VCaP (cell line): ENCODE results near the gene PSMD8.

Source experiments
- H3K27ac ChIP-seq: fragments of 450-650 bp; 2 replicates; pipeline ENCODE4 v1.5.1; 2017
- TF ChIP-seq, protein P1 (sequence below): fragments of 450-650 bp; conservative IDR thresholded peaks from 2 replicates; pipeline ENCODE4 v1.5.1; 2017; ENCODE audit warnings: mild to moderate bottlenecking, moderate library complexity

Gene PSMD8

DNA sequence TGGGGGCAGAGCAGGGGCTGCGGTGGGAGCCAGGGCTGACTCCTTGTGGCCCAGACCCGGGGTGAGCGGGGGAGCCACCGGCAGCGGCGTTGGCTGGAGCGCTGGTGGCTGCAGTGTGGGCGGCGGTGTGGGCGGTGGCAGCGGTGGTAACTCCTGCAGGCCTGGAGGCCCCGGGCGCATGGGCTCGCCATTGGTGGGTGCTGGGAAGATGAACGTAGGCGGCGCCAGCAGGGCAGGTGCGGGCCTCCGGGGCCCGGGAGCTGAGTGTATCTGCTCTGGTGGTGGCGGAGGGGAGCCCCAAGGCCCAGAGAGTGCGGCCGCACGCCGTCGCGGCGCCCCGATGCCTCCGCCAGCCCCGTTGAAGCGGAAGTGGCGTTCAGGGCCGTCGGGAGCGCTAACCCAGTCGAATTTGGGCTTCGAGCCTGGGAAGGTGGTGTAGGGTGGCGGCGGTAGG lies 11.5 kb downstream of the PSMD8 start:
- no peak overlapping the region for H3K27ac ChIP-seq
- TF ChIP-seq, protein P1, sequence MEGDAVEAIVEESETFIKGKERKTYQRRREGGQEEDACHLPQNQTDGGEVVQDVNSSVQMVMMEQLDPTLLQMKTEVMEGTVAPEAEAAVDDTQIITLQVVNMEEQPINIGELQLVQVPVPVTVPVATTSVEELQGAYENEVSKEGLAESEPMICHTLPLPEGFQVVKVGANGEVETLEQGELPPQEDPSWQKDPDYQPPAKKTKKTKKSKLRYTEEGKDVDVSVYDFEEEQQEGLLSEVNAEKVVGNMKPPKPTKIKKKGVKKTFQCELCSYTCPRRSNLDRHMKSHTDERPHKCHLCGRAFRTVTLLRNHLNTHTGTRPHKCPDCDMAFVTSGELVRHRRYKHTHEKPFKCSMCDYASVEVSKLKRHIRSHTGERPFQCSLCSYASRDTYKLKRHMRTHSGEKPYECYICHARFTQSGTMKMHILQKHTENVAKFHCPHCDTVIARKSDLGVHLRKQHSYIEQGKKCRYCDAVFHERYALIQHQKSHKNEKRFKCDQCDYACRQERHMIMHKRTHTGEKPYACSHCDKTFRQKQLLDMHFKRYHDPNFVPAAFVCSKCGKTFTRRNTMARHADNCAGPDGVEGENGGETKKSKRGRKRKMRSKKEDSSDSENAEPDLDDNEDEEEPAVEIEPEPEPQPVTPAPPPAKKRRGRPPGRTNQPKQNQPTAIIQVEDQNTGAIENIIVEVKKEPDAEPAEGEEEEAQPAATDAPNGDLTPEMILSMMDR = no peak

DNA sequence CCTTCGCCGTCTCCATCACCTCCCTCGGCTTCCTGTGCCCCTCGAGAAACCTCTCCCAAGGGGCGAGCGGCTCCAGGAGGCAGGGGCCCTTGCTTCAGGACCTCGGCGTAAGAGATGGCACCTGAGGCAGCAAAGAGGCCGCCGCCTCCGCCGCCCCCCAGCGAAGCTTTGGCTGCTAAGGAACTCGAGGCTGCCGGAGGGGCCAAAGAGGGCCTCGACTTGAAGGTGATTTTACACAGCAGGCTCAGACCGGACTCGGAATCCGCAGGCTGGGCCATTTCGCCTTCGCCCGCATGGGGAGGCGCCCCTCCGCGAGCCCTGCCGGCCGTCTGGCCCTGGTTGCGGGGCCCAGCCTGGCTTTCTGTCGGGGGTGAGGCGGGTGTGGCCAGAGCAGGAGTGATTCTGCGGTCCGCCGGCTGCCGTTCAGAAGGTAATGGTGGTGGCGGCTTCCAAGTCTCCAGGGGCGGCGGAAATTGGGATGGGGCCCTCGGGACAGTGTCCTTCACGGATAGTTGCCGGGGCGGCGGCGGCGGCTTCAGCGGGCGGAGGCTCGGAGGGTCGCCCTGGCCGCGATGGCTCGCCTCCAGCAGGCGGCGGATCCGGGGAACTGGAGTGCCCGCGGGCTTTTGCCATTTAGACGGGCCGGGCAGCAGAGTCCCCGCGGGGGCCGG lies 12.1 kb downstream of the PSMD8 start:
- TF ChIP-seq, protein P1 = no peak
- no peak overlapping the region; the same call in 1 of the 2 replicates for H3K27ac ChIP-seq

DNA sequence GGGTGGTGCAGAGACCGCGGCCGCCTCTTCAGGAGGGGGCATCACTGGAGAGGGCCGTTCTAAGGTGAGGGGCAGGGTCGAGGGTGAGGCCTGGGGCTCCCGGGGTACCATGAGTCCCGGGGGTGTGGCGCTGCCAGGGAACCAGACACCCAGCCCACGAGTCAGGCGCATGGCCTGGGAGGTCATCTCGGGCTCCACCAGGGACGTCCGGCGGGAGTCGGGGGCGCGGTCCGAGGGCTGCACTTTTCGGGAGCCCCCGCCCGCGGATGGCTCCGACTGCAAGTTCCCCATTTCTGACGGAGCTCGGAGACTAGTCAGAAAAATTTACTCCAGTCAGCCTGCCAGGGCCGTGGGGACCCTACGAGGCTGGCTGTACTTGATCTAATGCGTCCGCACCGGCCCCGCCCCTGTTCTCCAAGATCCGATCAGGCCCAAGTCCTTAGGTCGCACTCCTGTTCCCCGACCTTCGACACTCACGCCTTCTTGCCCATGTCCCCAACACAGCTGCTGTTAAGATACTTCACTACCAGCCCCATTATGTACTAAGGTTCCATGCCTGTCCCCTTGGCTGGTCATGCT lies 12.7 kb downstream of the PSMD8 start:
- TF ChIP-seq, protein P1 = no peak
- peak overlapping the region; percentile 56 for H3K27ac ChIP-seq

DNA sequence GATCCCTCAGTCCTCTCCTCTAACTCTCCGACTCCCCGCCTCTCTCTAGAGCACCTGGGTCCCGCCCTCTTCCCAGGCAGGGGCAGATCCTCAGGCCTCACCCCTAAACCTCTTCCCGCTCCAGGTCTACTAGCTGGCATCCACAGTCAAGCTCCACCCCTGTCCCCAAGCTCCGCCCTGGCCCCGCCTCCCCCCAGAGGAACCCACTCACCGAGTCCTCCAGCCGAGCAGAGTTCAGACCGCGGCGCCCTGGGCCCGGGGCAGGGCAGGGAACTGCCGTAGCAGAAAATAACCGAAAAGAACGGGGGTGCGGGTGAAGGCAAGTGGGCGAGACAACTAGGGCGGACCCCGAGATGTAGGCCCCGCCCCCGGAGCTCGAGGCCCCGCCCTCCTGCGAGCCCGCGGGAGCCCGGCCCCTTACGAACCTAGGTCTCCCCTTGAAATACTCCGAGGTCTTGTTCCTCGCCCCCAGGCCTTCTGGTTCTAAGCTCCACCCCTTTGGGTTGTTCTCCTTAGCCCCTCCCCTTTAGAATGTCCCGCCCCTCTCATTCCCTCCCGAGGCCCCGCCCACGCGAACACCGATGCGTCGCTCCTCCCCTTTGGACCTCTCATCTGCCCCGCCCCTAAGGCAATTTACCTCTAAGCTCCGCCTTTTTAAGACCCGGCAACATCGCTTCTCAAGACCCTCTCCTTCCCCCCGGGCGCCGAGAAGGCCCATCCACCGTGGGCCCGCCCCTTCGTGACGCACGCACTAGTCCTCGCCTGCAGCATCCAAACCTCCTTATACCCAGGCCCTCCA lies 13.4 kb downstream of the PSMD8 start, which contains the start of gene GGN:
TSS of gene GGN (minus strand) at position 485 of the 799 bp plus-strand sequence. CDS start 773 bp downstream, outside the sequence.
- TF ChIP-seq, protein P1 = no peak
- peak within 1 kb of the TSS; percentile 56 for H3K27ac ChIP-seq

DNA sequence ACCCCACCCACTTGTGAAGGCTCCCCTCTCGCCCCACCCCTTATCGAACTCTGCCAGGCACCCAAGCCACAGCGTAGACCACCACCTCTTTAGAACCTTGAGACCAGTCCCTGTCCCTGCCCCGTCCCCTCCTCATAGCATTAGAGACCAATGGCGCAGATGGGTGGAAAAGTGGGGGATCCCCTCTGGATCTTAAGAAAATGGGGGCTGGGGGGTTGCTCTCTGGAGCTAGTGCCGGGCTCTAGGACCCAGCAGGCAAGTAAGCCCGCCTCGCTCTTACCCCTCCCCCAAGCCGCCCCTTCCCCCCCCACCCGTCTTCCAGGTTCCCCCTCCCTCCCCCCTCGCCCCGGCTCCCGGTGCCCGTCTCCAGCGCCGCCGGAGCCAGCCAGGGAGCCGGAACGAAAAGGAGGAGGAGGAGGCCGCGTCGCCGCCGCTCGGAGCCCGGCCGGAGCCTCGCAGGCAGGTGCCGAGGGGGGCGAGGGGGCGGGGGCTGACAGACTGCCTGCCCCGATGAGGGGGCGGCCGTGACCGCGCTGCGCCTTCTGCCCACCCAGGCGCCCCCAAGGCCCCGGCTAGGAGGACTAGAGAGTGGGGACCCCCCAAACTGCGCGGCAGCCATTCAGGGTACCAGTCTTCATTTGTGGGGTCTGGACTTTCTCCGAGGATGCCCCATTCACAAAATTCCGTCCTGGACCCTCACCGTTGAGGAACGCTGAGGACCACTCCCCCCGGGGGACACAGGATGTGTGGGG lies 14.2 kb downstream of the PSMD8 start, which contains the start of gene SPRED3:
TSS of gene SPRED3 (plus strand) at position 349 of the 752 bp plus-strand sequence. CDS start 1,606 bp downstream, outside the sequence.
- peak within 1 kb of the TSS; percentile 56 for H3K27ac ChIP-seq
- TF ChIP-seq, protein P1 = no peak

DNA sequence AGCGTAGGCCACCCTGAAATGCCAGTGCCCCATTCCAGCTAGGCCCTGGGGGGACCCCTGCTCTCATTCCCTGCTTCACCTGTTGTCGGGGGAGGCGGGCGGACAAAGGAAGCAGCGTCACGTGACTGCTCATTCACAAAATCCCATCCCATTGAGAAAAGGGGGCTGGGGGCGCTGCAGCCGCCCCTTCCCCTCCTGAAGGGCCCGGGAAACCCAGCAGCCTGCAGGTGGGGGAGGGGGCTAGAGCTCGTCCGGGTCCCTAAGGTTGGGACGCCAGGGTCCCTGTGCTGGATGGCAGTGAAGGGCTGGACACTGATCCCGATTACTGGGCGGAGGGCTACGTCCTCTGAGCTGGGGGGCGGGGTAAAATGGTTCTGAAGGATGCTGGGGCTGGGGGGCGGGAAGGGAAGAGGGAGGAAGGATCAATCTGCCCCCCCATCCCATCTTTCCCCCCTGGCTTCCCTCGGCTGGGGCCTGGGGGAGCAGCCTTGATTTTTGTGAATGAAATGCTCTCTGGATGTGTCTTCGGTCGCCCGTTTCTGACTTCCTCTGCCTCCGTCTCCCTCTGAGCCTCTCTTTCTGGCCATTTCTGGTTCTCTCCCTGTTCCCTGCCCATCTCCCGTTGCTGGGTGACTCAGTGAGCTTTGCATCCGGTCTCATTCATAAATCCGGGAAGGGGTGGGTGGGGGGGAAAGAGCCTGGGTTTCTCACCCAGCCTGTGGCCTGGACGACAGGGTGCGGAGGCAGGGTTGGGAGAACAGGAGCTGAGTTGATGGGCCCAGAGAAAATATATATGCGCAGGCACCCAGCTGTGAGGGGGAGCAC lies 14.9 kb downstream of the PSMD8 start:
- peak overlapping the region; percentile 56; the same call in 1 of the 2 replicates for H3K27ac ChIP-seq
- TF ChIP-seq, protein P1 = no peak
